HepG2 (cell line): Measurements from ENCODE around the gene AARS1. TPM values are rescaled to one million over a fixed set of nuclear protein-coding genes. Genes with fewer than 3 reads are reported as not detected.

ENCODE experiments used
- ATAC-seq: fragments of 200-7000 bp; cut with Tn5 transposase; 3 replicates; pipeline ENCODE4 v1.9.1; 2020; ENCODE audit warnings: mild to moderate bottlenecking, moderate library complexity
- BruUV-seq: library from RNA; stranded (reverse); fragments of 400-500 nt; replicated peaks from 2 replicates; lab custom pipeline; 2021; lab: Mats Ljungman, UMichigan
- CTCF ChIA-PET: fragments of 300-600 bp; formaldehyde crosslinking; extraction: SDS; loops from one replicate; lab custom pipeline; 2021; ENCODE audit warnings: low total read pairs, inconsistent platforms, low intra/inter-chr PET ratio; lab: Yijun Ruan, JAX
- POLR2A ChIA-PET: fragments of 350-600 bp; sonication (Branson Sonifier 250); formaldehyde crosslinking; loops from one replicate; lab custom pipeline; 2020; ENCODE audit warnings: antibody characterized with exemption, inconsistent platforms; lab: Yijun Ruan, JAX
- DNase-seq: peaks from one replicate; pipeline ENCODE4 v3.0.0-alpha.2; 2015; ENCODE audit warnings: low spot score
- FAIRE-seq: peaks from 3 replicates; lab custom pipeline; 2011; peaks lifted over from hg19 to GRCh38; lab: Jason Lieb, UNC
- H2AFZ ChIP-seq: one replicate; pipeline ENCODE4 v1.6.1; 2011; ENCODE audit warnings: low read length, inconsistent platforms
- H3K27ac ChIP-seq: fragments of 300-600 bp; 3 replicates; pipeline ENCODE4 v1.8.0; 2011; ENCODE audit warnings: mixed run types, mild to moderate bottlenecking, mixed read lengths, low read length, inconsistent platforms; ENCODE audit not compliant: insufficient read depth; ENCODE audit errors: extremely low read length
- H3K27me3 ChIP-seq, 2 experiments: fragments of 200-600 bp in 1 of 2; 2 replicates in 1 of 2; 3 replicates in 1 of 2; pipeline versions ENCODE4 v1.6.0 to v1.8.0; 2011; ENCODE audit warnings: low read length in 2 of 2, mild to moderate bottlenecking in 2 of 2, moderate library complexity in 2 of 2, inconsistent platforms in 1 of 2; ENCODE audit not compliant: insufficient read depth in 2 of 2, control insufficient read depth in 1 of 2
- H3K36me3 ChIP-seq, 2 experiments: fragments of 200-600 bp in 1 of 2; replicated peaks in 1 of 2; 2 replicates in 1 of 2; 3 replicates in 1 of 2; pipeline versions ENCODE4 v1.5.1 to v1.8.0; 2011; ENCODE audit warnings: low read length in 2 of 2, inconsistent platforms in 1 of 2; ENCODE audit not compliant: insufficient read depth in 2 of 2, control insufficient read depth in 1 of 2
- H3K4me1 ChIP-seq: 2 replicates; pipeline ENCODE4 v1.5.1; 2012; ENCODE audit warnings: low read length, inconsistent platforms; ENCODE audit not compliant: insufficient read depth
- H3K4me2 ChIP-seq: 2 replicates; pipeline ENCODE4 v1.6.0; 2011; ENCODE audit warnings: low read depth, low read length, inconsistent platforms
- H3K4me3 ChIP-seq, 3 experiments: fragments of 200-600 bp in 1 of 3; sonication (generic), shearing (Covaris generic) in 1 of 3; replicated peaks in 1 of 3; 2 replicates each; pipeline ENCODE4 v1.5.1; 2011 to 2016; ENCODE audit warnings: low read length in 3 of 3, inconsistent platforms in 2 of 3, low read depth in 2 of 3, mild to moderate bottlenecking in 2 of 3, control low read depth in 1 of 3, mixed read lengths in 1 of 3; ENCODE audit not compliant: insufficient read depth in 1 of 3
- H3K79me2 ChIP-seq: one replicate; pipeline ENCODE4 v1.6.1; 2011; ENCODE audit warnings: low read length, inconsistent platforms; ENCODE audit not compliant: insufficient read depth
- H3K9ac ChIP-seq: 2 replicates; pipeline ENCODE4 v1.6.0; 2011; ENCODE audit warnings: mild to moderate bottlenecking, low read depth, low read length, inconsistent platforms; ENCODE audit not compliant: insufficient read depth
- H3K9me3 ChIP-seq: 2 replicates; pipeline ENCODE4 v1.5.1; 2012; ENCODE audit warnings: mild to moderate bottlenecking, low read length
- H4K20me1 ChIP-seq: 2 replicates; pipeline ENCODE4 v1.6.0; 2011; ENCODE audit warnings: inconsistent platforms, mild to moderate bottlenecking, low read length, moderate library complexity; ENCODE audit not compliant: insufficient read depth
- ARID4A ChIP-seq: sonication (generic); formaldehyde crosslinking; IDR thresholded peaks from 2 replicates; pipeline ENCODE4 v1.5.0; 2020; ENCODE audit warnings: mild to moderate bottlenecking, missing genetic modification reagents, borderline replicate concordance
- CREB1 ChIP-seq, 2 experiments: fragments of 450-650 bp in 1 of 2; IDR thresholded peaks; 2 replicates each; pipeline ENCODE4 v1.6.1; 2016 to 2017; ENCODE audit warnings: control low read depth in 1 of 2, mild to moderate bottlenecking in 1 of 2, missing compliant biosample characterization in 1 of 2, missing genetic modification characterization in 1 of 2
- ELF4 ChIP-seq: sonication (generic); formaldehyde crosslinking; IDR thresholded peaks from 2 replicates; pipeline ENCODE4 v1.5.0; 2020; ENCODE audit warnings: missing genetic modification reagents, mild to moderate bottlenecking, moderate library complexity, borderline replicate concordance
- PHF21A ChIP-seq: sonication (generic); formaldehyde crosslinking; IDR thresholded peaks from 2 replicates; pipeline ENCODE4 v1.5.0; 2020; ENCODE audit warnings: mild to moderate bottlenecking, missing genetic modification reagents
- TEAD3 ChIP-seq: optimal IDR thresholded peaks from 2 replicates; pipeline ENCODE3; 2016; ENCODE audit warnings: borderline replicate concordance
- THAP11 ChIP-seq: IDR thresholded peaks from 2 replicates; pipeline ENCODE4 v1.6.1; 2016; ENCODE audit warnings: missing biosample characterization, missing genetic modification reagents
- ZC3H4 ChIP-seq: sonication (generic); formaldehyde crosslinking; IDR thresholded peaks from 2 replicates; pipeline ENCODE4 v1.4.0; 2020; ENCODE audit warnings: missing genetic modification reagents, borderline replicate concordance
- ZFP1 ChIP-seq: IDR thresholded peaks from 2 replicates; pipeline ENCODE4 v1.6.1; 2016
- ZKSCAN1 ChIP-seq: fragments of 150-350 bp; IDR thresholded peaks from 2 replicates; pipeline ENCODE4 v1.6.1; 2014; ENCODE audit warnings: low read length
- ZNF660 ChIP-seq: sonication (generic); formaldehyde crosslinking; IDR thresholded peaks from 2 replicates; pipeline ENCODE4 v1.5.1; 2020; ENCODE audit warnings: mild to moderate bottlenecking, low read depth, missing genetic modification reagents, borderline replicate concordance
- WGBS: methylation state at CpG from one replicate; pipeline ENCODE4 v1.1.6; 2017; ENCODE audit warnings: low lambda C conversion rate; 5-methylcytosine and 5-hydroxymethylcytosine counted together
- in situ Hi-C: cut with HindIII; loops from 2 replicates; pipeline ENCODE4 v1.10.0; 2017; ENCODE audit warnings: low pct_unique_long_range_greater_than_20kb; ENCODE audit not compliant: extremely low pct_ligation_motif_present
- intact Hi-C: fragments of 100-400 bp; cut with micrococcal nuclease; formaldehyde crosslinking; loops from one replicate; pipeline ENCODE4 v1.10.0; 2022; ENCODE audit not compliant: unreplicated experiment
- polyA plus RNA-seq, 8 experiments: library from polyadenylated mRNA; depleted of rRNA in 3 of 8; stranded (reverse) in 7 of 8; unstranded in 1 of 8; fragments of >200 nt; fragmentation: Illumina TruSeq in 4 of 8; extraction: Trizol in 4 of 8; gene quantifications; 2 replicates each; pipeline versions ENCODE4 v1.2.1 to v1.2.3, GENCODE V29; 2011 to 2016; ENCODE audit warnings: low read depth in 4 of 8, missing spikeins in 1 of 8, mixed read lengths in 1 of 8; ENCODE audit not compliant: insufficient read depth in 1 of 8
- total RNA-seq, 5 experiments: library from RNA; depleted of rRNA; stranded (reverse); fragments of >200 nt; fragmentation: Illumina TruSeq; extraction: Trizol; gene quantifications; 2 replicates each; pipeline ENCODE4 v1.2.3, GENCODE V29; 2016; ENCODE audit warnings: low read depth in 1 of 5

The AARS1 gene
- total and polyA plus RNA-seq, 2 of the 13 experiments (the other 11 are each of a cell fraction or from before 2014, with no cell fraction given), result 107 to 132 TPM

- ChIA-PET POLR2A (interaction anchor here (1.7 kb wide), 1 partner anchor 42 kb away, joined by 5 read pairs; the partner anchor contains the start of gene DDX19A), CTCF (no interaction called here)
- intact Hi-C loops, result no loop called here
- in situ Hi-C loops, result no loop called here
- ATAC-seq, result no peak
- H3K79me2 ChIP-seq, result peaks cover 73% of the 10 kb centered on the region
- H3K4me3 ChIP-seq, result no peak overlapping the region
- WGBS, result 98% methylated on average over 3 of the region's 3 CpGs
- peaks cover 1 to 10% of the 10 kb centered on the region in 2 experiments; a peak in 4 of 5 replicates for H3K36me3 ChIP-seq
- H3K9ac ChIP-seq, result no peak overlapping the region
- BruUV-seq, result no TSS peak
- no peaks in the 10 kb centered on the region for H4K20me1 ChIP-seq
- peaks cover 27% of the 10 kb centered on the region for H3K4me1 ChIP-seq
- H2AFZ ChIP-seq, result no peak overlapping the region
- no peak for DNase-seq
- H3K4me2 ChIP-seq, result no peak overlapping the region
- TF ChIP-seq ELF4 (CRISPR knock-in tag) (no peak), ZKSCAN1 (no peak), THAP11 (no peak), ZC3H4 (CRISPR knock-in tag) (no peak), TEAD3 (CRISPR knock-in tag) (peak; percentile 17)
- H3K9me3 ChIP-seq, result peaks cover 8% of the 10 kb centered on the region
- no peaks in the 10 kb centered on the region for H3K27me3 ChIP-seq
- no peak overlapping the region for H3K27ac ChIP-seq
- no peak for FAIRE-seq
These were observed 15.7 kb upstream of the AARS1 start for GRCh38 chr16:70304892-70305448.

- DNase-seq (no peak), FAIRE-seq (no peak), ATAC-seq (no peak)
- 56% methylated on average over 1 of the region's 1 CpG for WGBS
- H3K27me3 ChIP-seq, result no peaks in the 10 kb centered on the region
- no peak overlapping the region for H3K27ac ChIP-seq
- no peak overlapping the region for H3K9ac ChIP-seq
- peaks cover 42% of the 10 kb centered on the region for H3K4me1 ChIP-seq
- BruUV-seq, result no TSS peak
- H2AFZ ChIP-seq, result no peak overlapping the region
- H3K79me2 ChIP-seq, result peaks cover 83% of the 10 kb centered on the region
- no peak overlapping the region for H3K4me3 ChIP-seq
- no peaks in the 10 kb centered on the region for H4K20me1 ChIP-seq
- H3K4me2 ChIP-seq, result peak overlapping the region; percentile 26; the same call in 1 of the 2 replicates
- no peak for TF ChIP-seq PHF21A
- peak; percentile 34; the same call in 1 of the 2 replicates for TF ChIP-seq ZFP1
- no peak for TF ChIP-seq CREB1 (IDR thresholded peaks at IDR 0.05)
- TF ChIP-seq CREB1 (CRISPR knock-in tag; IDR thresholded peaks at IDR 0.05), result 0 out of 2 replicates have a peak, but pooled peaks have one; percentile 17
- no peak for TF ChIP-seq ARID4A
- no peak for TF ChIP-seq ZNF660 (CRISPR knock-in tag)
- TF ChIP-seq ELF4 (CRISPR knock-in tag), result no peak
- TF ChIP-seq, all 625 proteins: peak for 2
- ChIA-PET POLR2A (interaction anchor here (1.0 to 6.2 kb wide), 2 partner anchors 15 to 42 kb away, joined by 3 to 160 read pairs; partner anchors contain the start of gene AARS1), CTCF (no interaction called here)
- Histone ChIP-seq H3K9me3 (peaks cover 8% of the 10 kb centered on the region), H3K36me3 (peaks cover 1 to 10% of the 10 kb centered on the region in 2 experiments; a peak in 4 of 5 replicates)
- in situ Hi-C loops, result no loop called here
- intact Hi-C loops, result no loop called here
These were observed 13.4 kb upstream of the AARS1 start for GRCh38 chr16:70302745-70303144.
